ENCODE measurements around the gene TRDN.

Gene TRDN

DNA sequence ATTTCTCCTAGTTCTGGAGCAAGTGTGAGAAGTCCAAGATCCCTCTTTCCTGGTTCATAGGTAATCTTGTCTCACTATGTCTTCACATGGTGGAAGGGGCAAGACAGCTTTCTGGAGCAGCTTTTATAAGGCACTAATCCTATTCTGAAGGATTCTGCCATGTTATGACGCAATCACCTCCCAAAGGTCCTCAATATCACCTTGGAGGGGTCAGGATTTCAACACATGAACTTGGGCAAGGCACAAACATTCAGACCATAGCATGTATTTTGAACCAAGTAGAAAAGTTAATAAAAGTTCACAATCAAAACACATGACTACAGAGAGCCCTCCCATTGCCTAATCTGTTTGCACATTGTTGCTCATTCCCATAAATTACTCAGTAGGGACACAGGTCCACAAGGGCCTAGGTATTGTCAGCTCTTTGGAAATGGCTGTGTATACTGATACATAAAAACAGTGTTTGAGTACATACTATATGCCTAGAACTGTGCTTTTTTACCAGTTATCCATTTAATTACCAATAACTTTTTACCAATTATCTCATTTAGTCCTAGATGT is 11.3 kb upstream of the TRDN start:
- H3K4me2 ChIP-seq (ENCODE audit: insufficient read depth, low read length), result no peak overlapping the region
- H3K27me3 ChIP-seq (ENCODE audit: insufficient read depth, low read length, poor library complexity), result no peaks in the 10 kb centered on the region
- no peaks in the 10 kb centered on the region for H3K36me3 ChIP-seq (ENCODE audit: insufficient read depth, low read length)
- no peak overlapping the region for H3K4me3 ChIP-seq (ENCODE audit: low read depth in 1 of 2, low read length in 2 of 2)
- H2AFZ ChIP-seq (ENCODE audit: low read depth, low read length), result no peak overlapping the region
- H3K9me3 ChIP-seq (ENCODE audit: insufficient read depth, low read length, severe bottlenecking), result no peaks in the 10 kb centered on the region
- no peaks in the 10 kb centered on the region for H3K79me2 ChIP-seq (ENCODE audit: insufficient read depth, low read length)
- H3K4me1 ChIP-seq (ENCODE audit: insufficient read depth, low read length), result no peaks in the 10 kb centered on the region
- H4K20me1 ChIP-seq (ENCODE audit: insufficient read depth, low read length), result no peaks in the 10 kb centered on the region
- TF ChIP-seq EZH2 (IDR thresholded peaks at IDR 0.05; ENCODE audit: borderline replicate concordance, low read depth, low read length, severe bottlenecking), result no peak
- TF ChIP-seq, protein P1, sequence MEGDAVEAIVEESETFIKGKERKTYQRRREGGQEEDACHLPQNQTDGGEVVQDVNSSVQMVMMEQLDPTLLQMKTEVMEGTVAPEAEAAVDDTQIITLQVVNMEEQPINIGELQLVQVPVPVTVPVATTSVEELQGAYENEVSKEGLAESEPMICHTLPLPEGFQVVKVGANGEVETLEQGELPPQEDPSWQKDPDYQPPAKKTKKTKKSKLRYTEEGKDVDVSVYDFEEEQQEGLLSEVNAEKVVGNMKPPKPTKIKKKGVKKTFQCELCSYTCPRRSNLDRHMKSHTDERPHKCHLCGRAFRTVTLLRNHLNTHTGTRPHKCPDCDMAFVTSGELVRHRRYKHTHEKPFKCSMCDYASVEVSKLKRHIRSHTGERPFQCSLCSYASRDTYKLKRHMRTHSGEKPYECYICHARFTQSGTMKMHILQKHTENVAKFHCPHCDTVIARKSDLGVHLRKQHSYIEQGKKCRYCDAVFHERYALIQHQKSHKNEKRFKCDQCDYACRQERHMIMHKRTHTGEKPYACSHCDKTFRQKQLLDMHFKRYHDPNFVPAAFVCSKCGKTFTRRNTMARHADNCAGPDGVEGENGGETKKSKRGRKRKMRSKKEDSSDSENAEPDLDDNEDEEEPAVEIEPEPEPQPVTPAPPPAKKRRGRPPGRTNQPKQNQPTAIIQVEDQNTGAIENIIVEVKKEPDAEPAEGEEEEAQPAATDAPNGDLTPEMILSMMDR (IDR thresholded peaks at IDR 0.05; ENCODE audit: borderline replicate concordance, extremely low read depth, low read length, poor library complexity, severe bottlenecking), result no peak
- ATAC-seq (ENCODE audit: insufficient read depth, low read depth) (no peak), DNase-seq (no peak)
- H3K9ac ChIP-seq (ENCODE audit: low read depth, low read length), result no peak overlapping the region
- H3K27ac ChIP-seq (ENCODE audit: low read length), result no peak overlapping the region

DNA sequence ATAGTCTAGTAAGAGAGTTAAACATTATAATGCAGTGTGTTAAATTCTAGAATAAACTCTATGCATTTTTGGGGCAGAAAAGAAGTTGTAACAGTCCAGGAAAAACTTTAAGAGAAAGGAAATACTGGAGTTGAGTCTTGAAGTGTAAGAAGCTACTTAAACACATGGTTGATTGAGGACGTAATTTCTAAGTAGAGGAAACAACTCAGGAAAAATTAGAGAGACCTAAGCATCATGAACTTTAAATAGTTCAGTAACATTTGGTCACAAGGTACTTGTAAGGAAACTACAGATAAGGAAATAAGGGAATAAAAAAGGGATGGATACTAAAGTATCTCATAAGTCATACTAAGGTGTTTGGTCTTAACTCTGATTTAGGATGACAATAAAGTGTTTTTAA is 4.7 kb upstream of the TRDN start:
- DNase-seq, result no peak
- H3K27ac ChIP-seq (ENCODE audit: low read length), result no peak overlapping the region
- no peak overlapping the region for H2AFZ ChIP-seq (ENCODE audit: low read depth, low read length)
- H3K36me3 ChIP-seq (ENCODE audit: insufficient read depth, low read length), result no peaks in the 10 kb centered on the region
- H3K79me2 ChIP-seq (ENCODE audit: insufficient read depth, low read length), result no peaks in the 10 kb centered on the region
- no peak overlapping the region for H3K9ac ChIP-seq (ENCODE audit: low read depth, low read length)
- no peak for ATAC-seq (ENCODE audit: insufficient read depth, low read depth)
- H3K4me1 ChIP-seq (ENCODE audit: insufficient read depth, low read length), result no peaks in the 10 kb centered on the region
- H3K4me2 ChIP-seq (ENCODE audit: insufficient read depth, low read length), result no peak overlapping the region
- no peaks in the 10 kb centered on the region for H3K9me3 ChIP-seq (ENCODE audit: insufficient read depth, low read length, severe bottlenecking)
- TF ChIP-seq, protein P1 (IDR thresholded peaks at IDR 0.05; ENCODE audit: borderline replicate concordance, extremely low read depth, low read length, poor library complexity, severe bottlenecking), result no peak
- no peak for TF ChIP-seq EZH2 (IDR thresholded peaks at IDR 0.05; ENCODE audit: borderline replicate concordance, low read depth, low read length, severe bottlenecking)
- H3K4me3 ChIP-seq (ENCODE audit: low read depth in 1 of 2, low read length in 2 of 2), result no peak overlapping the region
- H3K27me3 ChIP-seq (ENCODE audit: insufficient read depth, low read length, poor library complexity), result no peaks in the 10 kb centered on the region
- H4K20me1 ChIP-seq (ENCODE audit: insufficient read depth, low read length), result no peaks in the 10 kb centered on the region

DNA sequence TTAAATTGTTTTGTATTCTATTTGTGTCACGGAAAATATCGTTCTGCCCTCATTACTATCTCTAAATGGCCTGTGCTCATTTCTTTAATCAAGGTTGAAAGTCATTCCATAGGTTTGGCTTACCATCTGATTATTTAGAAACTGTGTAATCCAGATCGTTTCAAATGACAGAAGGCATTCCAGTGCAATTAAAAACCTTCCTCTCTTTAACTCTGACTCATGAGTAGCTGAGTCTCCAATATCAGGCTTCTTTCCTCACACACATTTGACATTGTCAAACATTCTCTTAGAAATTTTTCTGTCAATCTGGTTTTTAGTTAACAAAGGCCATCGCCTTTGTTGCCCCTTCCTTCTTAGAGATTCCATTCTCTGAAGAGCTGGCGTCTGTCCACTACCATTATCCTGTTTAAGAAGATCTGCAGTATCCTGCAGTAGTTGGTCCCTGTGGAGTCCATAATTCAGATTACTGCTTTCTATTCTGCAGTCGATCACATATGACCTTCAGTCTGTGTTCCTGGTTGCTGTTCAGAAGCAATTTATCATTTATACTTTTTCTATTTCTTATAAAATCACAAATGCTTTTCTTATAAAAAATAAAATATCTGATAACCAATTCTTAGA is 3.9 kb upstream of the TRDN start:
- Histone ChIP-seq H3K4me2 (ENCODE audit: insufficient read depth, low read length) (no peak overlapping the region), H3K4me1 (ENCODE audit: insufficient read depth, low read length) (no peaks in the 10 kb centered on the region), H4K20me1 (ENCODE audit: insufficient read depth, low read length) (no peaks in the 10 kb centered on the region), H2AFZ (ENCODE audit: low read depth, low read length) (no peak overlapping the region), H3K9me3 (ENCODE audit: insufficient read depth, low read length, severe bottlenecking) (no peaks in the 10 kb centered on the region), H3K27ac (ENCODE audit: low read length) (no peak overlapping the region), H3K9ac (ENCODE audit: low read depth, low read length) (no peak overlapping the region), H3K36me3 (ENCODE audit: insufficient read depth, low read length) (no peaks in the 10 kb centered on the region), H3K4me3 (ENCODE audit: low read depth in 1 of 2, low read length in 2 of 2) (no peak overlapping the region), H3K79me2 (ENCODE audit: insufficient read depth, low read length) (no peaks in the 10 kb centered on the region), H3K27me3 (ENCODE audit: insufficient read depth, low read length, poor library complexity) (no peaks in the 10 kb centered on the region)
- no peak for TF ChIP-seq EZH2 (IDR thresholded peaks at IDR 0.05; ENCODE audit: borderline replicate concordance, low read depth, low read length, severe bottlenecking)
- TF ChIP-seq, protein P1 (IDR thresholded peaks at IDR 0.05; ENCODE audit: borderline replicate concordance, extremely low read depth, low read length, poor library complexity, severe bottlenecking), result no peak
- ATAC-seq (ENCODE audit: insufficient read depth, low read depth) (no peak), DNase-seq (no peak)
